H1 (cell line): ENCODE results near the gene ZBTB24. TPM values are rescaled to one million over a fixed set of nuclear protein-coding genes. Genes with fewer than 3 reads are reported as not detected.

Source experiments
- CTCF ChIA-PET: fragments of 300-600 bp; sonication (Branson Sonifier 250); formaldehyde crosslinking; loops from one replicate; lab custom pipeline; 2021; ENCODE audit not compliant: partially characterized antibody; lab: Charles Lee
- POLR2A ChIA-PET: fragments of 300-600 bp; sonication (Branson Sonifier 250); formaldehyde crosslinking; loops from one replicate; lab custom pipeline; 2021; ENCODE audit warnings: inconsistent platforms; ENCODE audit not compliant: partially characterized antibody; lab: Charles Lee
- DNase-seq, 2 experiments: peaks; one replicate each; pipeline versions ENCODE4 v3.0.0 to v3.0.0-alpha.2; 2010 to 2022; ENCODE audit warnings: low spot score in 2 of 2, low read depth in 1 of 2, mixed read lengths in 1 of 2
- FAIRE-seq: peaks from 2 replicates; lab custom pipeline; 2011; peaks lifted over from hg19 to GRCh38; lab: Jason Lieb, UNC
- H2AFZ ChIP-seq: 2 replicates; pipeline ENCODE4 v1.8.1; 2012; ENCODE audit warnings: low read length, inconsistent platforms
- H2AK5ac ChIP-seq: 2 replicates; pipeline ENCODE4 v1.6.1; 2013; ENCODE audit warnings: low read depth, low read length
- H2BK120ac ChIP-seq: replicated peaks from 2 replicates; pipeline ENCODE3; 2013; ENCODE audit warnings: low read depth, low read length, inconsistent platforms
- H2BK12ac ChIP-seq: 2 replicates; pipeline ENCODE4 v1.6.1; 2013; ENCODE audit warnings: low read depth, low read length
- H2BK15ac ChIP-seq: 2 replicates; pipeline ENCODE4 v1.6.1; 2013; ENCODE audit warnings: low read length
- H2BK20ac ChIP-seq: 2 replicates; pipeline ENCODE4 v1.6.1; 2013; ENCODE audit warnings: low read length
- H2BK5ac ChIP-seq: 2 replicates; pipeline ENCODE4 v1.6.1; 2013; ENCODE audit warnings: low read depth, low read length
- H3K14ac ChIP-seq: 2 replicates; pipeline ENCODE4 v1.6.1; 2013; ENCODE audit warnings: inconsistent platforms; ENCODE audit not compliant: insufficient read length
- H3K18ac ChIP-seq: 2 replicates; pipeline ENCODE4 v1.6.1; 2013; ENCODE audit warnings: low read length; ENCODE audit errors: extremely low read depth
- H3K23ac ChIP-seq: 2 replicates; pipeline ENCODE4 v1.6.1; 2013; ENCODE audit warnings: inconsistent platforms; ENCODE audit not compliant: insufficient read length
- H3K23me2 ChIP-seq: 2 replicates; pipeline ENCODE4 v1.6.1; 2013; ENCODE audit warnings: low read depth, low read length
- H3K27ac ChIP-seq: 2 replicates; pipeline ENCODE4 v1.6.1; 2011; ENCODE audit warnings: low read depth, low read length, inconsistent platforms
- H3K27me3 ChIP-seq, 4 experiments: replicated peaks in 1 of 4; 1 replicate in 1 of 4; 2 replicates in 3 of 4; pipeline versions ENCODE4 v1.6.1 to v1.8.1; 2011 to 2013; ENCODE audit warnings: low read length in 3 of 4, mild to moderate bottlenecking in 3 of 4, inconsistent platforms in 2 of 4, mixed read lengths in 2 of 4, moderate library complexity in 1 of 4; ENCODE audit not compliant: control insufficient read depth in 3 of 4, insufficient read depth in 3 of 4; ENCODE audit errors: extremely low read depth in 1 of 4
- H3K36me3 ChIP-seq, 4 experiments: 2 replicates each; pipeline versions ENCODE4 v1.6.1 to v1.8.1; 2011 to 2013; ENCODE audit warnings: mild to moderate bottlenecking in 4 of 4, low read length in 3 of 4, moderate library complexity in 2 of 4, control low read depth in 1 of 4, inconsistent platforms in 1 of 4; ENCODE audit not compliant: insufficient read depth in 4 of 4, control insufficient read depth in 2 of 4
- H3K4ac ChIP-seq: replicated peaks from 2 replicates; pipeline ENCODE3; 2013; ENCODE audit warnings: low read length, low read depth, mixed read lengths, inconsistent platforms; ENCODE audit not compliant: insufficient read length
- H3K4me1 ChIP-seq, 4 experiments: replicated peaks in 1 of 4; 1 replicate in 1 of 4; 2 replicates in 3 of 4; pipeline versions ENCODE4 v1.6.1 to v1.8.1; 2011 to 2013; ENCODE audit warnings: low read length in 3 of 4, inconsistent platforms in 2 of 4, mixed read lengths in 1 of 4; ENCODE audit not compliant: insufficient read depth in 4 of 4, control insufficient read depth in 3 of 4
- H3K4me2 ChIP-seq, 2 experiments: 2 replicates each; pipeline versions ENCODE4 v1.6.1 to v1.8.1; 2011 to 2013; ENCODE audit warnings: low read depth in 2 of 2, low read length in 2 of 2, control low read depth in 1 of 2, inconsistent platforms in 1 of 2, mild to moderate bottlenecking in 1 of 2; ENCODE audit not compliant: insufficient read depth in 1 of 2
- H3K4me3 ChIP-seq, 4 experiments: fragments of 200-600, 300-600 bp in 1 of 4; sonication (generic), shearing (Covaris generic), sonication (Bioruptor Twin) in 1 of 4; 2 replicates each; pipeline versions ENCODE4 v1.5.1 to v1.8.1; 2011 to 2016; ENCODE audit warnings: low read length in 4 of 4, low read depth in 3 of 4, control low read depth in 2 of 4, inconsistent platforms in 2 of 4, mild to moderate bottlenecking in 2 of 4, mixed read lengths in 1 of 4, moderate library complexity in 1 of 4; ENCODE audit not compliant: insufficient read depth in 2 of 4; ENCODE audit errors: extremely low read depth in 1 of 4
- H3K56ac ChIP-seq: replicated peaks from 2 replicates; pipeline ENCODE3; 2013; ENCODE audit warnings: low read depth, mild to moderate bottlenecking, mixed read lengths, low read length, inconsistent platforms; ENCODE audit not compliant: insufficient read length
- H3K79me1 ChIP-seq: 2 replicates; pipeline ENCODE4 v1.6.1; 2013; ENCODE audit warnings: low read depth, low read length, control low read depth
- H3K79me2 ChIP-seq, 2 experiments: 2 replicates each; pipeline versions ENCODE4 v1.6.1 to v1.8.1; 2012 to 2013; ENCODE audit warnings: low read length in 2 of 2, mild to moderate bottlenecking in 2 of 2, inconsistent platforms in 1 of 2; ENCODE audit not compliant: insufficient read depth in 2 of 2, control insufficient read depth in 1 of 2
- H3K9ac ChIP-seq, 4 experiments: replicated peaks in 1 of 4; 1 replicate in 1 of 4; 2 replicates in 3 of 4; pipeline versions ENCODE4 v1.6.1 to v1.8.1; 2011 to 2013; ENCODE audit warnings: low read depth in 3 of 4, low read length in 3 of 4, control low read depth in 2 of 4, mild to moderate bottlenecking in 2 of 4, moderate library complexity in 2 of 4, inconsistent platforms in 1 of 4; ENCODE audit errors: extremely low read depth in 1 of 4
- H3K9me3 ChIP-seq, 2 experiments: 2 replicates each; pipeline versions ENCODE4 v1.6.1 to v1.8.1; 2012 to 2013; ENCODE audit warnings: mild to moderate bottlenecking in 2 of 2, moderate library complexity in 2 of 2, control low read depth in 1 of 2, inconsistent platforms in 1 of 2, low read depth in 1 of 2, low read length in 1 of 2, mixed read lengths in 1 of 2; ENCODE audit not compliant: insufficient read depth in 2 of 2
- H4K20me1 ChIP-seq, 2 experiments: replicated peaks in 1 of 2; 2 replicates each; pipeline versions ENCODE3 to v1.8.1; 2011 to 2013; ENCODE audit warnings: inconsistent platforms in 2 of 2, low read length in 2 of 2, mild to moderate bottlenecking in 1 of 2; ENCODE audit not compliant: insufficient read depth in 2 of 2, control insufficient read depth in 1 of 2
- H4K5ac ChIP-seq: 2 replicates; pipeline ENCODE4 v1.6.1; 2013; ENCODE audit warnings: low read length, low read depth, mixed read lengths, inconsistent platforms; ENCODE audit not compliant: insufficient read length
- H4K8ac ChIP-seq: 2 replicates; pipeline ENCODE4 v1.8.0; 2013; ENCODE audit warnings: mild to moderate bottlenecking, moderate library complexity, low read length, inconsistent platforms; ENCODE audit not compliant: insufficient read depth; ENCODE audit errors: extremely low read depth
- H4K91ac ChIP-seq: replicated peaks from 2 replicates; pipeline ENCODE3; 2013; ENCODE audit warnings: low read length, mixed read lengths, inconsistent platforms; ENCODE audit not compliant: insufficient read length
- BCL11A ChIP-seq, 2 experiments: IDR thresholded peaks; one replicate each; pipeline ENCODE4 v1.6.1; 2011; ENCODE audit warnings: low read depth in 2 of 2, low read length in 2 of 2, mild to moderate bottlenecking in 2 of 2
- CBX5 ChIP-seq: fragments of 300-800, 300-1000 bp; sonication (generic); IDR thresholded peaks from 2 replicates; pipeline ENCODE4 v1.7.1; 2016; ENCODE audit warnings: antibody characterized with exemption, low read length, low read depth
- CHD1 ChIP-seq: IDR thresholded peaks from 2 replicates; pipeline ENCODE4 v1.6.1; 2012; ENCODE audit warnings: low read depth, low read length, improper control_type of control experiment
- CTBP2 ChIP-seq: IDR thresholded peaks from 2 replicates; pipeline ENCODE4 v1.7.0; 2011; ENCODE audit warnings: borderline replicate concordance, mild to moderate bottlenecking, moderate library complexity, mixed read lengths, low read length; ENCODE audit not compliant: insufficient read depth, insufficient read length
- E2F6 ChIP-seq: IDR thresholded peaks from 2 replicates; pipeline ENCODE4 v1.6.1; 2012; ENCODE audit warnings: inconsistent platforms
- GABPA ChIP-seq: IDR thresholded peaks from 2 replicates; pipeline ENCODE4 v1.6.1; 2011; ENCODE audit warnings: mild to moderate bottlenecking, low read length, moderate library complexity, borderline replicate concordance; ENCODE audit not compliant: insufficient read depth
- HDAC2 ChIP-seq, 2 experiments: fragments of 300-600 bp in 1 of 2; sonication (generic) in 1 of 2; IDR thresholded peaks; 2 replicates each; pipeline ENCODE4 v1.6.1; 2011 to 2012; ENCODE audit warnings: low read depth in 2 of 2, low read length in 2 of 2, mild to moderate bottlenecking in 2 of 2, moderate library complexity in 2 of 2, borderline replicate concordance in 1 of 2, inconsistent platforms in 1 of 2
- POLR2A ChIP-seq, 2 experiments: IDR thresholded peaks; 1 replicate in 1 of 2; 2 replicates in 1 of 2; pipeline ENCODE4 v1.6.1; 2011; ENCODE audit warnings: low read depth in 2 of 2, low read length in 2 of 2, mild to moderate bottlenecking in 2 of 2; ENCODE audit errors: control extremely low read depth in 1 of 2
- RAD21 ChIP-seq, 2 experiments: IDR thresholded peaks in 1 of 2; conservative IDR thresholded peaks in 1 of 2; 2 replicates each; pipeline ENCODE4 v1.6.1; 2011; ENCODE audit warnings: low read depth in 2 of 2, low read length in 2 of 2, improper control_type of control experiment in 1 of 2, inconsistent platforms in 1 of 2, mild to moderate bottlenecking in 1 of 2, moderate library complexity in 1 of 2
- SRF ChIP-seq: IDR thresholded peaks from 2 replicates; pipeline ENCODE4 v1.6.1; 2011; ENCODE audit warnings: mild to moderate bottlenecking, low read depth, low read length, moderate library complexity
- WGBS, 2 experiments: shearing (Covaris generic) in 1 of 2; methylation state at CpG; one replicate each; pipeline versions ENCODE4 v1.1.6 to v1.1.7; 2013 to 2015; ENCODE audit warnings: low lambda C conversion rate in 2 of 2, mixed read lengths in 2 of 2, inconsistent platforms in 1 of 2, low coverage in 1 of 2, missing lambda C conversion rate in 1 of 2; ENCODE audit not compliant: insufficient replicate concordance in 2 of 2, insufficient coverage in 1 of 2, insufficient read length in 1 of 2; ENCODE audit errors: extremely low coverage in 1 of 2, missing lambda C conversion rate in 1 of 2; 5-methylcytosine and 5-hydroxymethylcytosine counted together
- polyA plus RNA-seq, 7 experiments: library from polyadenylated mRNA; depleted of rRNA in 3 of 7; stranded (reverse) in 5 of 7; unstranded in 2 of 7; fragments of >200 nt in 5 of 7; fragments of 200-250 nt in 2 of 7; gene quantifications; 1 replicate in 5 of 7; 2 replicates in 1 of 7; 4 replicates in 1 of 7; pipeline versions ENCODE4 v1.2.1 to v1.2.3, GENCODE V29; 2011 to 2013; ENCODE audit warnings: missing spikeins in 2 of 7, mixed read lengths in 2 of 7
- total RNA-seq: library from RNA; stranded (reverse); fragmentation: NEBNext Ultra II Directional; extraction: Animal tissue kit (Norgen Biotek cat#: 25700); gene quantifications from 2 replicates; pipeline ENCODE4 v1.2.1, GENCODE V29; 2021

ZBTB24 gene
- total and polyA plus RNA-seq, 2 of the 8 experiments (the other 6 are each of a cell fraction or from before 2014, with no cell fraction given), result 7.5 to 21.0 TPM

GRCh38 chr6:109420751-109421150 lies 62.3 kb downstream of the ZBTB24 start:
- H3K23me2 ChIP-seq, result no peaks in the 10 kb centered on the region
- no peak overlapping the region for H3K4me2 ChIP-seq
- no peak overlapping the region for H4K8ac ChIP-seq
- no peak overlapping the region for H4K91ac ChIP-seq
- no peak overlapping the region for H4K5ac ChIP-seq
- no peak overlapping the region for H2AK5ac ChIP-seq
- no peak overlapping the region for H3K23ac ChIP-seq
- H4K20me1 ChIP-seq, result no peaks in the 10 kb centered on the region
- H3K18ac ChIP-seq, result no peak overlapping the region
- no peak for FAIRE-seq
- no peaks in the 10 kb centered on the region for H3K9me3 ChIP-seq
- WGBS, 2 experiments, result 83% methylated on average over 1 of the region's 1 CpG; no CpG with 5 or more reads in 1 of the 2 experiments
- H2AFZ ChIP-seq, result no peak overlapping the region
- H2BK120ac ChIP-seq, result no peak overlapping the region
- H3K27ac ChIP-seq, result no peak overlapping the region
- no peaks in the 10 kb centered on the region for H3K36me3 ChIP-seq
- DNase-seq, result no peak
- H2BK5ac ChIP-seq, result no peak overlapping the region
- no peak overlapping the region for H3K14ac ChIP-seq
- peaks cover 0 to 3% (median 0%) of the 10 kb centered on the region in 4 experiments; a peak in 1 of 7 replicates for H3K4me1 ChIP-seq
- ChIA-PET CTCF (interaction anchor here (1.4 kb wide), 1 partner anchor 9 kb away, joined by 5 read pairs; no protein-coding TSS in a partner anchor), POLR2A (interaction anchor here (2.3 kb wide), 1 partner anchor 10 kb away, joined by 7 read pairs; no protein-coding TSS in a partner anchor)
- H3K9ac ChIP-seq, result no peak overlapping the region
- no peaks in the 10 kb centered on the region for H3K27me3 ChIP-seq
- H3K56ac ChIP-seq, result no peak overlapping the region
- no peak overlapping the region for H3K4me3 ChIP-seq
- no peak overlapping the region for H3K4ac ChIP-seq
- no peak overlapping the region for H2BK12ac ChIP-seq
- no peak overlapping the region for H2BK20ac ChIP-seq
- H3K79me1 ChIP-seq, result no peaks in the 10 kb centered on the region
- H3K79me2 ChIP-seq, result no peaks in the 10 kb centered on the region
- no peak overlapping the region for H2BK15ac ChIP-seq
- TF ChIP-seq GABPA, result no peak
- TF ChIP-seq POLR2A (IDR thresholded peaks at IDR 0.05; ENCODE audit: control extremely low read depth in 1 of 2, low read depth in 2 of 2, low read length in 2 of 2), result no peak
- TF ChIP-seq CHD1, result no peak
- TF ChIP-seq CBX5, result no peak
- TF ChIP-seq SRF, result no peak
- no peak for TF ChIP-seq E2F6
- TF ChIP-seq BCL11A (IDR thresholded peaks at IDR 0.05; ENCODE audit: low read depth in 2 of 2, low read length in 2 of 2), result no peak
- TF ChIP-seq RAD21 (IDR thresholded peaks at IDR 0.05 in 1 of 2, conservative IDR thresholded peaks at IDR 0.05 in 1 of 2; ENCODE audit: low read depth in 2 of 2, low read length in 2 of 2), result no peak
- TF ChIP-seq HDAC2 (IDR thresholded peaks at IDR 0.05; ENCODE audit: borderline replicate concordance in 1 of 2, low read depth in 2 of 2, low read length in 2 of 2), result no peak
- no peak for TF ChIP-seq CTBP2
